MM.1S (cell line): Measurements from ENCODE around the gene NID2.

Source experiments
- EZH2phosphoT487 ChIP-seq: fragments of 300-600 bp; sonication (generic); IDR thresholded peaks from 2 replicates; pipeline ENCODE4 v1.6.1; 2018; ENCODE audit warnings: antibody characterized with exemption, low read length
- TF ChIP-seq, protein P1 (sequence below): fragments of 300-600 bp; sonication (generic); IDR thresholded peaks from 2 replicates; pipeline ENCODE4 v1.5.1; 2016; ENCODE audit warnings: antibody characterized with exemption, low read length, mixed read lengths

DNA sequence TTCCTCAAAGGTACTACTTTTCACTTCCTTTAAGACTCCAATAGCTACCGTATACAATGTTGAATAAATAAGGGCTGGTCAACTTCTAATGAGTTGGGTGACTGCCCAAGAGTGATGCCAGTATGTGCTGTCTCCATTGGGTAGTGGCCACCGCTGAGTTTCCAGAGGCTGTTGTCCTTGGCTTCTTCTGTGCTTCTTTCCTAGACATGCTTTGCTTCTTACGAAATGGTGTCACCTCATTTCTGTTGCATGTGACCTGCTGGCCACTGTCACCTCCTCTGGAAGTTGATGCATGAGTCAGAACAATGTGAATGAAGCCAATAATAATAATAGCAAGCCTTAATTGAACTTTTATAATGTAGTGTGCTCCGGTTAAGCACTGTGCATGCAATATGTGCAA lies 7.5 kb upstream of the NID2 start:
- TF ChIP-seq, protein P1, sequence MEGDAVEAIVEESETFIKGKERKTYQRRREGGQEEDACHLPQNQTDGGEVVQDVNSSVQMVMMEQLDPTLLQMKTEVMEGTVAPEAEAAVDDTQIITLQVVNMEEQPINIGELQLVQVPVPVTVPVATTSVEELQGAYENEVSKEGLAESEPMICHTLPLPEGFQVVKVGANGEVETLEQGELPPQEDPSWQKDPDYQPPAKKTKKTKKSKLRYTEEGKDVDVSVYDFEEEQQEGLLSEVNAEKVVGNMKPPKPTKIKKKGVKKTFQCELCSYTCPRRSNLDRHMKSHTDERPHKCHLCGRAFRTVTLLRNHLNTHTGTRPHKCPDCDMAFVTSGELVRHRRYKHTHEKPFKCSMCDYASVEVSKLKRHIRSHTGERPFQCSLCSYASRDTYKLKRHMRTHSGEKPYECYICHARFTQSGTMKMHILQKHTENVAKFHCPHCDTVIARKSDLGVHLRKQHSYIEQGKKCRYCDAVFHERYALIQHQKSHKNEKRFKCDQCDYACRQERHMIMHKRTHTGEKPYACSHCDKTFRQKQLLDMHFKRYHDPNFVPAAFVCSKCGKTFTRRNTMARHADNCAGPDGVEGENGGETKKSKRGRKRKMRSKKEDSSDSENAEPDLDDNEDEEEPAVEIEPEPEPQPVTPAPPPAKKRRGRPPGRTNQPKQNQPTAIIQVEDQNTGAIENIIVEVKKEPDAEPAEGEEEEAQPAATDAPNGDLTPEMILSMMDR: no peak
- TF ChIP-seq EZH2phosphoT487: no peak
